ENCODE results near the gene HMGCR.

GRCh38 chr5:75310212-75310611 is 26.8 kb upstream of the HMGCR start:
- TF ChIP-seq CTCF (IDR thresholded peaks at IDR 0.05) = no peak
- TF ChIP-seq POLR2A (IDR thresholded peaks at IDR 0.05) = no peak
